Activated T-helper 1 cell treated with anti-CD3 and anti-CD28 coated beads, Interleukin-2, amount 50 U/mL, for 16 hours (primary cell): ENCODE measurements around the gene VSIR.

ENCODE experiments used
- DNase-seq, 2 donors: peaks; one replicate each; pipeline ENCODE4 v3.0.0-alpha.2; 2020; ENCODE audit warnings: low read depth in 1 of 2, low spot score in 1 of 2

VSIR gene

GRCh38 chr10:71782917-71783490 is 9.7 kb upstream of the VSIR start:
- no peak for DNase-seq

GRCh38 chr10:71782221-71782916 is 9.0 kb upstream of the VSIR start:
- DNase-seq, result no peak

GRCh38 chr10:71780719-71781118 is 7.4 kb upstream of the VSIR start:
- DNase-seq, result no peak

GRCh38 chr10:71780156-71780555 is 6.8 kb upstream of the VSIR start:
- DNase-seq, result no peak

GRCh38 chr10:71779641-71780040 is 6.3 kb upstream of the VSIR start:
- DNase-seq, result no peak

- DNase-seq, result no peak
Measured at GRCh38 chr10:71778071-71778825, 4.9 kb upstream of the VSIR start.

- no peak for DNase-seq
Measured at GRCh38 chr10:71777213-71777985, 4.1 kb upstream of the VSIR start.

GRCh38 chr10:71776481-71776925 is 3.2 kb upstream of the VSIR start:
- DNase-seq, result no peak

- no peak for DNase-seq
Measured at GRCh38 chr10:71774916-71775702, 1.8 kb upstream of the VSIR start.

GRCh38 chr10:71772832-71773220 is 494 bp downstream of the VSIR start:
- DNase-seq, result no peak

GRCh38 chr10:71771821-71772617 is 1.3 kb downstream of the VSIR start:
- no peak for DNase-seq

- no peak for DNase-seq
Measured at GRCh38 chr10:71771204-71771603, 2.1 kb downstream of the VSIR start.

GRCh38 chr10:71770789-71771188 is 2.5 kb downstream of the VSIR start:
- no peak for DNase-seq

GRCh38 chr10:71770255-71770654 is 3.1 kb downstream of the VSIR start:
- no peak for DNase-seq

- DNase-seq, result no peak
Measured at GRCh38 chr10:71769279-71769823, 4.0 kb downstream of the VSIR start.

- no peak for DNase-seq
Measured at GRCh38 chr10:71767420-71768035, 5.8 kb downstream of the VSIR start.

- no peak for DNase-seq
Measured at GRCh38 chr10:71766717-71767419, 6.5 kb downstream of the VSIR start.

GRCh38 chr10:71765906-71766716 is 7.2 kb downstream of the VSIR start:
- DNase-seq, result no peak
